CD14-positive monocyte (primary cell): Measurements from ENCODE around the gene TTC28. TPM values are rescaled to one million over a fixed set of nuclear protein-coding genes. Genes with fewer than 3 reads are reported as not detected.

Experiments
- DNase-seq, 3 donors: peaks; one replicate each; pipeline ENCODE4 v3.0.0-alpha.2; 2011 to 2022
- H2AFZ ChIP-seq: 2 replicates; pipeline ENCODE4 v1.6.0; 2012; ENCODE audit warnings: mild to moderate bottlenecking, low read depth, low read length, inconsistent platforms; ENCODE audit not compliant: insufficient read depth, poor library complexity, severe bottlenecking
- H3K27ac ChIP-seq, 2 donors: 1 replicate in 1 of 2; 2 replicates in 1 of 2; pipeline ENCODE4 v1.5.1; 2012 to 2013; ENCODE audit warnings: low read length in 2 of 2, control low read depth in 1 of 2, inconsistent platforms in 1 of 2, low read depth in 1 of 2, mild to moderate bottlenecking in 1 of 2
- H3K27me3 ChIP-seq, 2 donors: one replicate each; pipeline versions ENCODE4 v1.6.0 to v1.6.1; 2011 to 2013; ENCODE audit warnings: low read length in 2 of 2; ENCODE audit not compliant: control insufficient read depth in 2 of 2, insufficient read depth in 2 of 2
- H3K36me3 ChIP-seq, 2 donors: replicated peaks in 1 of 2; 1 replicate in 1 of 2; 2 replicates in 1 of 2; pipeline versions ENCODE4 v1.5.1 to v1.6.1; 2012 to 2013; ENCODE audit warnings: low read length in 2 of 2, control low read depth in 1 of 2, inconsistent platforms in 1 of 2, mild to moderate bottlenecking in 1 of 2; ENCODE audit not compliant: insufficient read depth in 2 of 2, control insufficient read depth in 1 of 2
- H3K4me1 ChIP-seq, 2 donors: 1 replicate in 1 of 2; 2 replicates in 1 of 2; pipeline versions ENCODE4 v1.5.1 to v1.6.1; 2012 to 2013; ENCODE audit warnings: low read length in 2 of 2, control low read depth in 1 of 2, inconsistent platforms in 1 of 2, mild to moderate bottlenecking in 1 of 2, moderate library complexity in 1 of 2; ENCODE audit not compliant: insufficient read depth in 2 of 2, control insufficient read depth in 1 of 2
- H3K4me2 ChIP-seq: replicated peaks from 2 replicates; pipeline ENCODE3; 2012; ENCODE audit warnings: low read length, moderate library complexity, mild to moderate bottlenecking; ENCODE audit not compliant: poor library complexity, severe bottlenecking; ENCODE audit errors: extremely low read depth
- H3K4me3 ChIP-seq, 3 experiments: fragments of 200-600 bp in 1 of 3; sonication (generic) in 1 of 3; replicated peaks in 1 of 3; 1 replicate in 2 of 3; 2 replicates in 1 of 3; pipeline ENCODE4 v1.5.1; 2011 to 2013; ENCODE audit warnings: low read length in 3 of 3, mild to moderate bottlenecking in 3 of 3, control low read depth in 2 of 3, low read depth in 2 of 3, inconsistent platforms in 1 of 3, moderate library complexity in 1 of 3
- H3K79me2 ChIP-seq: 2 replicates; pipeline ENCODE4 v1.6.0; 2012; ENCODE audit warnings: mild to moderate bottlenecking, control low read depth, inconsistent platforms, low read length, moderate library complexity; ENCODE audit not compliant: insufficient read depth
- H3K9ac ChIP-seq: 2 replicates; pipeline ENCODE4 v1.6.0; 2017; ENCODE audit warnings: low read length, mild to moderate bottlenecking; ENCODE audit not compliant: insufficient read depth, poor library complexity, severe bottlenecking
- H3K9me3 ChIP-seq, 2 donors: replicated peaks in 1 of 2; 1 replicate in 1 of 2; 2 replicates in 1 of 2; pipeline versions ENCODE4 v1.5.1 to v1.6.1; 2012 to 2013; ENCODE audit warnings: low read length in 2 of 2, control low read depth in 1 of 2; ENCODE audit not compliant: control insufficient read depth in 1 of 2, insufficient read depth in 1 of 2
- H4K20me1 ChIP-seq: 2 replicates; pipeline ENCODE4 v1.6.0; 2012; ENCODE audit warnings: mild to moderate bottlenecking, low read length, control low read depth, moderate library complexity; ENCODE audit not compliant: insufficient read depth
- H3K27ac Mint-ChIP-seq, 7 donors: one replicate each; pipeline ENCODE4 v1.8.0; 2020; ENCODE audit warnings: mild to moderate bottlenecking in 7 of 7, mixed read lengths in 7 of 7, moderate library complexity in 6 of 7, inconsistent platforms in 2 of 7
- H3K27me3 Mint-ChIP-seq, 3 donors: one replicate each; pipeline ENCODE4 v1.8.0; 2021 to 2022; ENCODE audit warnings: low read depth in 3 of 3, mild to moderate bottlenecking in 3 of 3, mixed read lengths in 3 of 3, moderate library complexity in 3 of 3, inconsistent platforms in 1 of 3
- H3K36me3 Mint-ChIP-seq, 2 donors: one replicate each; pipeline ENCODE4 v1.8.0; 2020; ENCODE audit warnings: mixed read lengths in 2 of 2, inconsistent platforms in 1 of 2, mild to moderate bottlenecking in 1 of 2
- H3K4me1 Mint-ChIP-seq: one replicate; pipeline ENCODE4 v1.8.0; 2020; ENCODE audit warnings: mild to moderate bottlenecking, mixed read lengths
- H3K4me3 Mint-ChIP-seq, 2 donors: one replicate each; pipeline ENCODE4 v1.8.0; 2020; ENCODE audit warnings: mild to moderate bottlenecking in 2 of 2, mixed read lengths in 2 of 2, moderate library complexity in 1 of 2
- H3K9me3 Mint-ChIP-seq, 7 donors: one replicate each; pipeline ENCODE4 v1.8.0; 2020 to 2022; ENCODE audit warnings: mixed read lengths in 7 of 7, mild to moderate bottlenecking in 6 of 7, moderate library complexity in 6 of 7, inconsistent platforms in 2 of 7
- CTCF ChIP-seq: fragments of 200-600 bp; IDR thresholded peaks from one replicate; pipeline ENCODE4 v1.8.0; 2022; ENCODE audit warnings: antibody characterized with exemption, mild to moderate bottlenecking
- WGBS: methylation state at CpG from one replicate; pipeline ENCODE4 v1.1.5; 2013; ENCODE audit warnings: missing lambda C conversion rate; ENCODE audit not compliant: insufficient coverage; 5-methylcytosine and 5-hydroxymethylcytosine counted together
- intact Hi-C, 2 donors: fragments of 100-400 bp; cut with micrococcal nuclease; formaldehyde crosslinking; loops; one replicate each; pipeline versions ENCODE4 v1.15.0 to v1.15.1; 2023
- polyA plus RNA-seq, 3 donors: library from polyadenylated mRNA; depleted of rRNA in 1 of 3; unstranded in 2 of 3; stranded (reverse) in 1 of 3; fragments of 300-500 nt in 2 of 3; fragments of >200 nt in 1 of 3; fragmentation: Illumina TruSeq in 2 of 3; gene quantifications; 1 replicate in 2 of 3; 2 replicates in 1 of 3; pipeline ENCODE4 v1.2.3, GENCODE V29; 2012 to 2021

The TTC28 gene
- polyA plus RNA-seq, 3 donors = 0.24 to 0.61 TPM; not detected in 1

GRCh38 chr22:28405588-28405987, 274.1 kb downstream of the TTC28 start:
- no peaks in the 10 kb centered on the region for H3K27me3 Mint-ChIP-seq
- H3K4me1 Mint-ChIP-seq = peaks cover 12% of the 10 kb centered on the region
- intact Hi-C loops = no loop called here
- DNase-seq = no peak
- H3K27ac Mint-ChIP-seq = no peak overlapping the region
- Histone ChIP-seq H4K20me1 (no peaks in the 10 kb centered on the region), H3K79me2 (no peaks in the 10 kb centered on the region), H3K4me3 (no peak overlapping the region), H3K27me3 (no peaks in the 10 kb centered on the region), H3K9ac (no peak overlapping the region), H3K9me3 (peaks cover 0 to 7% of the 10 kb centered on the region in 2 donors), H3K27ac (no peak overlapping the region), H3K4me2 (no peak overlapping the region), H2AFZ (no peak overlapping the region), H3K4me1 (peaks cover 5 to 6% of the 10 kb centered on the region in 2 donors), H3K36me3 (no peaks in the 10 kb centered on the region)
- no peaks in the 10 kb centered on the region for H3K36me3 Mint-ChIP-seq
- TF ChIP-seq CTCF = no peak
- H3K9me3 Mint-ChIP-seq = peaks cover 0 to 8% (median 5%) of the 10 kb centered on the region in 7 donors
- no peak overlapping the region for H3K4me3 Mint-ChIP-seq

GRCh38 chr22:28402539-28402938, 277.1 kb downstream of the TTC28 start:
- H3K4me2 ChIP-seq = no peak overlapping the region
- no peak overlapping the region for H3K27ac ChIP-seq
- no peak overlapping the region for H3K9ac ChIP-seq
- no peaks in the 10 kb centered on the region for H3K79me2 ChIP-seq
- H3K36me3 ChIP-seq = no peaks in the 10 kb centered on the region
- H3K27me3 Mint-ChIP-seq = no peaks in the 10 kb centered on the region
- no peaks in the 10 kb centered on the region for H3K36me3 Mint-ChIP-seq
- intact Hi-C loops = no loop called here
- H3K4me1 ChIP-seq = peaks cover 5 to 6% of the 10 kb centered on the region in 2 donors
- no peaks in the 10 kb centered on the region for H4K20me1 ChIP-seq
- peaks cover 8% of the 10 kb centered on the region for H3K4me1 Mint-ChIP-seq
- no peak overlapping the region for H2AFZ ChIP-seq
- DNase-seq = no peak
- H3K27ac Mint-ChIP-seq = no peak overlapping the region
- H3K27me3 ChIP-seq = no peaks in the 10 kb centered on the region
- H3K9me3 Mint-ChIP-seq = peaks cover 0 to 8% (median 5%) of the 10 kb centered on the region in 7 donors
- TF ChIP-seq CTCF = no peak
- no peak overlapping the region for H3K4me3 Mint-ChIP-seq
- H3K4me3 ChIP-seq = no peak overlapping the region
- peaks cover 0 to 7% of the 10 kb centered on the region in 2 donors for H3K9me3 ChIP-seq
- 98% methylated on average over 4 of the region's 5 CpGs for WGBS
